Naive B cell (primary cell): ENCODE results near the gene SAV1. TPM values are rescaled to one million over a fixed set of nuclear protein-coding genes. Genes with fewer than 3 reads are reported as not detected.
"Not testable (repeated sequence)": the region's sequence is repeated elsewhere in the genome, so short reads cannot be mapped to it uniquely, and the experiment has no call there.

Experiments used
- ATAC-seq, 2 donors: fragments of 150-1000 bp; cut with Tn5 transposase; 2 replicates each; pipeline ENCODE4 v1.10.0; 2021; ENCODE audit warnings: low read depth in 2 of 2, mild to moderate bottlenecking in 2 of 2, moderate library complexity in 2 of 2
- DNase-seq: peaks from one replicate; pipeline ENCODE4 v3.0.0; 2022
- H3K27ac Mint-ChIP-seq, 6 donors: one replicate each; pipeline ENCODE4 v1.8.0; 2020 to 2022; ENCODE audit warnings: mild to moderate bottlenecking in 6 of 6, mixed read lengths in 6 of 6, moderate library complexity in 5 of 6, inconsistent platforms in 2 of 6
- H3K27me3 Mint-ChIP-seq, 3 donors: one replicate each; pipeline ENCODE4 v1.8.0; 2021 to 2022; ENCODE audit warnings: mixed read lengths in 3 of 3, mild to moderate bottlenecking in 1 of 3
- H3K36me3 Mint-ChIP-seq, 2 donors: one replicate each; pipeline ENCODE4 v1.8.0; 2020 to 2022; ENCODE audit warnings: mixed read lengths in 2 of 2, inconsistent platforms in 1 of 2, mild to moderate bottlenecking in 1 of 2
- H3K4me1 Mint-ChIP-seq, 3 donors: one replicate each; pipeline ENCODE4 v1.8.0; 2020 to 2022; ENCODE audit warnings: mixed read lengths in 3 of 3, inconsistent platforms in 1 of 3, mild to moderate bottlenecking in 1 of 3, moderate library complexity in 1 of 3
- H3K4me3 Mint-ChIP-seq, 8 donors: one replicate each; pipeline ENCODE4 v1.8.0; 2020 to 2022; ENCODE audit warnings: mild to moderate bottlenecking in 8 of 8, mixed read lengths in 8 of 8, moderate library complexity in 8 of 8, inconsistent platforms in 2 of 8
- H3K9me3 Mint-ChIP-seq, 7 donors: one replicate each; pipeline ENCODE4 v1.8.0; 2020 to 2022; ENCODE audit warnings: mixed read lengths in 7 of 7, mild to moderate bottlenecking in 5 of 7, inconsistent platforms in 2 of 7, moderate library complexity in 1 of 7
- polyA plus RNA-seq, 6 donors: library from polyadenylated mRNA; unstranded; fragments of 300-500 nt; fragmentation: Illumina TruSeq; gene quantifications; one replicate each; pipeline ENCODE4 v1.2.3, GENCODE V29; 2021; ENCODE audit warnings: low read depth in 6 of 6

SAV1 gene
- polyA plus RNA-seq, 6 donors from 2014 or later = 62.6 to 89.9 (median 71.4) TPM

GRCh38 chr14:50657753-50658152 is 10.4 kb downstream of the SAV1 start:
- Mint-ChIP-seq H3K4me3 (no peak overlapping the region), H3K27me3 (no peaks in the 10 kb centered on the region), H3K9me3 (peaks cover 0 to 1% (median 0%) of the 10 kb centered on the region in 7 donors), H3K4me1 (peaks cover 37 to 63% (median 52%) of the 10 kb centered on the region in 3 donors), H3K36me3 (peaks cover 19 to 26% of the 10 kb centered on the region in 2 donors), H3K27ac (peak overlapping the region in 4 of 6 donors; percentile 47 to 61 (median 56))
- ATAC-seq = no peak
- DNase-seq = no peak

- DNase-seq (no peak), ATAC-seq (no peak)
- H3K27ac Mint-ChIP-seq = peak overlapping the region in 1 of 6 donors; percentile 76
- H3K4me1 Mint-ChIP-seq = peaks cover 43 to 70% (median 58%) of the 10 kb centered on the region in 3 donors
- peaks cover 17 to 26% of the 10 kb centered on the region in 2 donors for H3K36me3 Mint-ChIP-seq
- no peaks in the 10 kb centered on the region for H3K27me3 Mint-ChIP-seq
- H3K4me3 Mint-ChIP-seq = peak overlapping the region in 1 of 8 donors; percentile 50
- peaks cover 0 to 1% (median 0%) of the 10 kb centered on the region in 7 donors for H3K9me3 Mint-ChIP-seq
Measured at GRCh38 chr14:50656776-50657175, 11.3 kb downstream of the SAV1 start.

GRCh38 chr14:50649691-50650090 is 18.4 kb downstream of the SAV1 start:
- peaks cover 0 to 2% (median 0%) of the 10 kb centered on the region in 7 donors for H3K9me3 Mint-ChIP-seq
- H3K4me3 Mint-ChIP-seq = peak overlapping the region; percentile 22 to 88 (median 49)
- peaks cover 43 to 81% (median 59%) of the 10 kb centered on the region in 3 donors for H3K4me1 Mint-ChIP-seq
- peak overlapping the region; percentile 71 to 96 (median 92) for H3K27ac Mint-ChIP-seq
- H3K27me3 Mint-ChIP-seq = no peaks in the 10 kb centered on the region
- ATAC-seq = peak in 1 of 2 donors; percentile 21
- DNase-seq = no peak
- peaks cover 5 to 7% of the 10 kb centered on the region in 2 donors for H3K36me3 Mint-ChIP-seq

GRCh38 chr14:50647753-50648152 is 20.4 kb downstream of the SAV1 start:
- H3K9me3 Mint-ChIP-seq = peaks cover 0 to 2% (median 0%) of the 10 kb centered on the region in 7 donors
- ATAC-seq (no peak), DNase-seq (no peak)
- no peaks in the 10 kb centered on the region for H3K27me3 Mint-ChIP-seq
- H3K27ac Mint-ChIP-seq = peak overlapping the region; percentile 49 to 94 (median 83)
- peak overlapping the region; percentile 49 to 92 (median 82) for H3K4me3 Mint-ChIP-seq
- H3K36me3 Mint-ChIP-seq = peaks cover 9 to 15% of the 10 kb centered on the region in 2 donors
- H3K4me1 Mint-ChIP-seq = peaks cover 42 to 73% (median 55%) of the 10 kb centered on the region in 3 donors

GRCh38 chr14:50647282-50647681 is 20.8 kb downstream of the SAV1 start:
- peak; percentile 33 for DNase-seq
- Mint-ChIP-seq H3K9me3 (peaks cover 0 to 2% (median 0%) of the 10 kb centered on the region in 7 donors), H3K36me3 (peaks cover 13 to 17% of the 10 kb centered on the region in 2 donors), H3K4me1 (peaks cover 38 to 69% (median 51%) of the 10 kb centered on the region in 3 donors), H3K4me3 (peak overlapping the region; percentile 49 to 92 (median 82)), H3K27ac (peak overlapping the region; percentile 49 to 94 (median 83)), H3K27me3 (no peaks in the 10 kb centered on the region)
- ATAC-seq = peak; percentile 99 to 100

- Mint-ChIP-seq H3K4me1 (peaks cover 0 to 8% (median 5%) of the 10 kb centered on the region in 3 donors), H3K4me3 (no peak overlapping the region), H3K36me3 (peaks cover 5 to 19% of the 10 kb centered on the region in 2 donors), H3K27me3 (no peaks in the 10 kb centered on the region), H3K27ac (peak overlapping the region in 1 of 6 donors; percentile 38), H3K9me3 (no peaks in the 10 kb centered on the region)
- DNase-seq (no peak), ATAC-seq (no peak)
Measured at GRCh38 chr14:50635141-50635540, 33.0 kb downstream of the SAV1 start.

GRCh38 chr14:50633954-50634353 is 34.2 kb downstream of the SAV1 start:
- H3K4me1 Mint-ChIP-seq = peaks cover 0 to 8% (median 0%) of the 10 kb centered on the region in 3 donors
- H3K27ac Mint-ChIP-seq = no peak overlapping the region
- H3K27me3 Mint-ChIP-seq = no peaks in the 10 kb centered on the region
- no peak overlapping the region for H3K4me3 Mint-ChIP-seq
- ATAC-seq (no peak), DNase-seq (no peak)
- peaks cover 0 to 14% of the 10 kb centered on the region in 2 donors for H3K36me3 Mint-ChIP-seq
- no peaks in the 10 kb centered on the region for H3K9me3 Mint-ChIP-seq

- DNase-seq (no peak), ATAC-seq (no peak)
- H3K4me1 Mint-ChIP-seq = peaks cover 0 to 9% (median 0%) of the 10 kb centered on the region in 3 donors
- peak overlapping the region in 3 of 6 donors; percentile 19 to 85 (median 31) for H3K27ac Mint-ChIP-seq
- no peak overlapping the region for H3K4me3 Mint-ChIP-seq
- peaks cover 0 to 5% of the 10 kb centered on the region in 2 donors for H3K36me3 Mint-ChIP-seq
- no peaks in the 10 kb centered on the region for H3K9me3 Mint-ChIP-seq
- H3K27me3 Mint-ChIP-seq = no peaks in the 10 kb centered on the region
Measured at GRCh38 chr14:50631408-50631821, 36.7 kb downstream of the SAV1 start.

- not testable (repeated sequence) for H3K36me3 Mint-ChIP-seq, H3K27me3 Mint-ChIP-seq, ATAC-seq, H3K9me3 Mint-ChIP-seq, H3K4me3 Mint-ChIP-seq, DNase-seq
- Mint-ChIP-seq H3K4me1 (peaks cover 0 to 14% (median 0%) of the 10 kb centered on the region in 3 donors), H3K27ac (peak overlapping the region in 1 of 6 donors; percentile 15)
Measured at GRCh38 chr14:50624947-50625346, 43.2 kb downstream of the SAV1 start.

- Mint-ChIP-seq H3K27ac (peak overlapping the region in 1 of 6 donors; percentile 10), H3K27me3 (no peaks in the 10 kb centered on the region), H3K9me3 (no peaks in the 10 kb centered on the region), H3K4me1 (peaks cover 0 to 14% (median 2%) of the 10 kb centered on the region in 3 donors), H3K4me3 (no peak overlapping the region), H3K36me3 (peaks cover 0 to 6% of the 10 kb centered on the region in 2 donors)
- ATAC-seq (no peak), DNase-seq (no peak)
Measured at GRCh38 chr14:50624447-50624846, 43.7 kb downstream of the SAV1 start.

- H3K9me3 Mint-ChIP-seq = no peaks in the 10 kb centered on the region
- peaks cover 0 to 6% of the 10 kb centered on the region in 2 donors for H3K36me3 Mint-ChIP-seq
- ATAC-seq = no peak
- H3K27me3 Mint-ChIP-seq = no peaks in the 10 kb centered on the region
- DNase-seq = no peak
- H3K4me3 Mint-ChIP-seq = no peak overlapping the region
- H3K27ac Mint-ChIP-seq = no peak overlapping the region
- H3K4me1 Mint-ChIP-seq = peaks cover 0 to 11% (median 4%) of the 10 kb centered on the region in 3 donors
Measured at GRCh38 chr14:50622978-50623377, 45.1 kb downstream of the SAV1 start.

GRCh38 chr14:50620341-50620740 is 47.8 kb downstream of the SAV1 start:
- DNase-seq = no peak
- Mint-ChIP-seq H3K36me3 (no peaks in the 10 kb centered on the region), H3K27ac (no peak overlapping the region), H3K27me3 (no peaks in the 10 kb centered on the region), H3K4me3 (no peak overlapping the region), H3K4me1 (peaks cover 0 to 5% (median 4%) of the 10 kb centered on the region in 3 donors), H3K9me3 (no peaks in the 10 kb centered on the region)
- ATAC-seq = no peak

- H3K27ac Mint-ChIP-seq = no peak overlapping the region
- no peaks in the 10 kb centered on the region for H3K9me3 Mint-ChIP-seq
- peak; percentile 43 to 58 for ATAC-seq
- peaks cover 0 to 5% (median 4%) of the 10 kb centered on the region in 3 donors for H3K4me1 Mint-ChIP-seq
- peak; percentile 29 for DNase-seq
- no peaks in the 10 kb centered on the region for H3K27me3 Mint-ChIP-seq
- no peak overlapping the region for H3K4me3 Mint-ChIP-seq
- H3K36me3 Mint-ChIP-seq = no peaks in the 10 kb centered on the region
Measured at GRCh38 chr14:50619569-50620141, 48.5 kb downstream of the SAV1 start.

GRCh38 chr14:50616275-50616674 is 51.8 kb downstream of the SAV1 start:
- Mint-ChIP-seq H3K4me1 (peaks cover 0 to 5% (median 4%) of the 10 kb centered on the region in 3 donors), H3K4me3 (no peak overlapping the region), H3K27me3 (no peaks in the 10 kb centered on the region), H3K9me3 (no peaks in the 10 kb centered on the region), H3K36me3 (no peaks in the 10 kb centered on the region), H3K27ac (no peak overlapping the region)
- no peak for DNase-seq
- no peak for ATAC-seq
